GM12873 (cell line): Measurements from ENCODE around the gene IFNGR2.

Experiments used
- CTCF ChIP-seq: IDR thresholded peaks from 2 replicates; pipeline ENCODE4 v1.5.1; 2012; ENCODE audit warnings: low read depth, mild to moderate bottlenecking, moderate library complexity, low read length, control low read depth; ENCODE audit not compliant: insufficient read depth; ENCODE audit errors: missing control alignments

The IFNGR2 gene

GRCh38 chr21:33452362-33452761 lies 49.1 kb downstream of the IFNGR2 start:
- no peak for TF ChIP-seq CTCF

GRCh38 chr21:33455686-33456446 lies 52.7 kb downstream of the IFNGR2 start:
- TF ChIP-seq CTCF: no peak

DNA sequence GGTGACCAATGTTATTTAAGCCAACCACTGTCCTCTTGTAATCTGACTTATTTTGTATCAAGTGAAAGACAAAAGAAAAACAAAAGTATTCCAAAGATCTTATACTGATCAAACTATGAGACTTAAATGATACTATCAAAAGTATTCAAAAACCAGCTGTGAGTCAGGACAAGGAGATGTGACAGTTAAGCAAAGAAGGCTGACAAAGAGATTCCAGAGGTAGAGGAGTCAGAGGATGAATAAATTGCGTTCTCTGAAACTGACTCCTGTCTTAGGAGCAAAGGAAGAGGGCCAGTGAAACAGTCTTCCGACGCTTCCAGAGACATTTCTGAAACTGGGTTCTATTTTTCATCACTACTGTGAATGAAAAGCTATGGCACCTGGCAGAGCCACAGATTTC lies 55.6 kb downstream of the IFNGR2 start:
- no peak for TF ChIP-seq CTCF

GRCh38 chr21:33461538-33462250 lies 58.5 kb downstream of the IFNGR2 start:
- no peak for TF ChIP-seq CTCF

DNA sequence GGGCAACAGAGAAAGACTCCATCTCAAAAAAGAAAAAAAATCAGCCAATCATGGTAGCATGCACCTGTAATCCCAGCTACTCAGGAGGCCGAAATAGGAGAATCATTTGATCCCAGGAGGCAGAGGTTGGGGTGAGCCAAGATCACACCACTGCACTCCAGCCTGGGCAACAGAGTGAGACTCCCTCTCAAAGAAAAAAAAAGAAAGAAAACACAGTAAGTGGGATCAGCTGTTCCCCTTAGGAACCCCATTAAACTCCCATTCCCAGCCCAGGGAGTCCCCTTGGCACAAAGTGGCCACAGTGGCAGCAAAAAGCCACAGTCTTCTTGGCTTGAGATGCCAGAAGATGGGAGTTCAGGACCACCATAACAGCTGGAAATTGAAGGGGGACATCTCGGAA lies 67.5 kb downstream of the IFNGR2 start:
- TF ChIP-seq CTCF: no peak

- TF ChIP-seq CTCF: no peak
These were observed 70.1 kb downstream of the IFNGR2 start for GRCh38 chr21:33473344-33473743.

DNA sequence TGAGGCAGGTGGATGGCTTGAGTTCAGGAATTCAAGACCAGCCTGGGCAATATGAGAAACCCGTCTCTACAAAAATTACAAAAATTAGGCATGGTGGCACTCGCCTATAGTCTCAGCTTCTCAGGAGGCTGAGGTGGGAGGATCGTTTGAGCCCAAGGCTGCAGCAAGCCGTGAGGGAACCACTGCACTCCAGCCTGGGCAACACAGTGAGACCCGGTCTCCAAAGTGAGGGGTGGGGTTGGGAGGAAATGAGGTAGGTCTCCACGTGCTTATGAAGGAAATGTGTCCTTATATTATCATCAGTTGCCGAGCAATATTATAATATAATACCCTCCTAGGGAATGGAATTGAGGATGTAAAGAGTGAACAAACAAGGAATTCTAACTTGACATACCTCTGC lies 73.9 kb downstream of the IFNGR2 start:
- TF ChIP-seq CTCF: no peak
